Gastrocnemius medialis (tissue), 4 donors: ENCODE data around the gene ATXN7.

ENCODE experiments used
- POLR2A ChIP-seq, 2 donors: fragments of 450-650 bp; IDR thresholded peaks; one replicate each; pipeline ENCODE4 v1.6.1; 2017; ENCODE audit warnings: antibody characterized with exemption in 2 of 2, mild to moderate bottlenecking in 2 of 2, moderate library complexity in 2 of 2
- TF ChIP-seq, protein P1 (sequence below), 5 experiments: fragments of 450-650 bp in 3 of 5; fragments of 200-600 bp in 2 of 5; sonication (generic) in 2 of 5; IDR thresholded peaks in 4 of 5; conservative IDR thresholded peaks in 1 of 5; 1 replicate in 4 of 5; 2 replicates in 1 of 5; pipeline ENCODE4 v1.5.1; 2016 to 2019; ENCODE audit warnings: antibody characterized with exemption in 5 of 5, mild to moderate bottlenecking in 3 of 5, moderate library complexity in 3 of 5

- no peak for TF ChIP-seq POLR2A (IDR thresholded peaks at IDR 0.05)
- TF ChIP-seq, protein P1, sequence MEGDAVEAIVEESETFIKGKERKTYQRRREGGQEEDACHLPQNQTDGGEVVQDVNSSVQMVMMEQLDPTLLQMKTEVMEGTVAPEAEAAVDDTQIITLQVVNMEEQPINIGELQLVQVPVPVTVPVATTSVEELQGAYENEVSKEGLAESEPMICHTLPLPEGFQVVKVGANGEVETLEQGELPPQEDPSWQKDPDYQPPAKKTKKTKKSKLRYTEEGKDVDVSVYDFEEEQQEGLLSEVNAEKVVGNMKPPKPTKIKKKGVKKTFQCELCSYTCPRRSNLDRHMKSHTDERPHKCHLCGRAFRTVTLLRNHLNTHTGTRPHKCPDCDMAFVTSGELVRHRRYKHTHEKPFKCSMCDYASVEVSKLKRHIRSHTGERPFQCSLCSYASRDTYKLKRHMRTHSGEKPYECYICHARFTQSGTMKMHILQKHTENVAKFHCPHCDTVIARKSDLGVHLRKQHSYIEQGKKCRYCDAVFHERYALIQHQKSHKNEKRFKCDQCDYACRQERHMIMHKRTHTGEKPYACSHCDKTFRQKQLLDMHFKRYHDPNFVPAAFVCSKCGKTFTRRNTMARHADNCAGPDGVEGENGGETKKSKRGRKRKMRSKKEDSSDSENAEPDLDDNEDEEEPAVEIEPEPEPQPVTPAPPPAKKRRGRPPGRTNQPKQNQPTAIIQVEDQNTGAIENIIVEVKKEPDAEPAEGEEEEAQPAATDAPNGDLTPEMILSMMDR (IDR thresholded peaks at IDR 0.05 in 4 of 5, conservative IDR thresholded peaks at IDR 0.05 in 1 of 5) = no peak
These were observed 12.4 kb upstream of the ATXN7 start for GRCh38 chr3:63851287-63851686.
